Activated CD8-positive, alpha-beta T cell treated with anti-CD3 and anti-CD28 coated beads for 36 hours (primary cell): ENCODE results near the gene GPR26. TPM values are rescaled to one million over a fixed set of nuclear protein-coding genes. Genes with fewer than 3 reads are reported as not detected.

ENCODE experiments used
- ATAC-seq: fragments of 200-7000 bp; cut with Tn5 transposase; one replicate; pipeline ENCODE4 v1.10.0; 2021; ENCODE audit warnings: mild to moderate bottlenecking, moderate library complexity
- CTCF ChIA-PET: fragments of 350-600 bp; sonication (Branson Sonifier 250); formaldehyde crosslinking; loops from one replicate; lab custom pipeline; 2021; ENCODE audit warnings: antibody characterized with exemption; lab: Charles Lee
- POLR2A ChIA-PET: fragments of 350-600 bp; sonication (Branson Sonifier 250); formaldehyde crosslinking; loops from one replicate; lab custom pipeline; 2021; ENCODE audit warnings: antibody characterized with exemption; lab: Charles Lee
- DNase-seq: peaks from one replicate; pipeline ENCODE4 v3.0.0-alpha.2; 2020
- H3K27ac Mint-ChIP-seq: one replicate; pipeline ENCODE4 v1.8.0; 2021; ENCODE audit warnings: mild to moderate bottlenecking, mixed read lengths
- H3K27me3 Mint-ChIP-seq: one replicate; pipeline ENCODE4 v1.8.0; 2021; ENCODE audit warnings: mixed read lengths
- H3K36me3 Mint-ChIP-seq: one replicate; pipeline ENCODE4 v1.8.0; 2021; ENCODE audit warnings: low read depth, mixed read lengths
- H3K4me1 Mint-ChIP-seq: one replicate; pipeline ENCODE4 v1.8.0; 2021; ENCODE audit warnings: low read depth, mixed read lengths
- H3K4me3 Mint-ChIP-seq: one replicate; pipeline ENCODE4 v1.8.0; 2021; ENCODE audit warnings: mild to moderate bottlenecking, moderate library complexity, mixed read lengths
- H3K9me3 Mint-ChIP-seq: one replicate; pipeline ENCODE4 v1.8.0; 2021; ENCODE audit warnings: mixed read lengths
- CTCF ChIP-seq: fragments of 200-600 bp; IDR thresholded peaks from one replicate; pipeline ENCODE4 v1.8.0; 2022; ENCODE audit warnings: antibody characterized with exemption, mild to moderate bottlenecking
- intact Hi-C: fragments of 100-400 bp; cut with micrococcal nuclease; formaldehyde crosslinking; loops from one replicate; pipeline ENCODE4 v1.10.0; 2022
- total RNA-seq, 2 experiments: library from RNA; stranded (reverse); gene quantifications; one replicate each; pipeline ENCODE4 v1.2.3, GENCODE V29; 2021

GPR26 gene
- total RNA-seq, 2 experiments from 2014 or later, result not detected

- no peaks in the 10 kb centered on the region for H3K9me3 Mint-ChIP-seq
- no peak overlapping the region for H3K27ac Mint-ChIP-seq
- no peak for TF ChIP-seq CTCF
- ATAC-seq (no peak), DNase-seq (no peak)
- ChIA-PET CTCF (no interaction called here), POLR2A (no interaction called here)
- H3K4me1 Mint-ChIP-seq, result no peaks in the 10 kb centered on the region
- H3K27me3 Mint-ChIP-seq, result peaks cover 15% of the 10 kb centered on the region
- no peak overlapping the region for H3K4me3 Mint-ChIP-seq
- intact Hi-C loops, result no loop called here
- no peaks in the 10 kb centered on the region for H3K36me3 Mint-ChIP-seq
Measured at GRCh38 chr10:123645016-123645415, 21.1 kb upstream of the GPR26 start.

DNA sequence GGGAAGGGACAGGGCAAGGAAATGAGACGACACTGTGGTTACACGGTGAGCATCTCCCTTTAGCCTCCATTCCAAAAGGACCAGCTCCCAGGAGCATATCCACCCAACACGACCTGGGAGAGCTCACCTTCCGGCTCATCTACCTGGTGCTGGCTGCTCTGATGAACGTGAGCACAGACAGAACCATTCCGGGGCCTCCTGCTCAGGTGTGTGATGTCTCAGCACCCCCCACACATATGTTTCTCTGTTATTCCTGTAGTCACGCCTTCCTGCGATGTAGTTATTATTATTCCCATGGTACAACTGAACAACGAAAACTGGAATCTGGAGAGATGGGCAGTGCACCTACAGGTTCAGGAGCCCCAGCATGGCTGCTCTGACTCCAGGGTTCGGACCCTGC is 20.5 kb upstream of the GPR26 start:
- ATAC-seq (no peak), DNase-seq (no peak)
- Mint-ChIP-seq H3K27ac (no peak overlapping the region), H3K9me3 (no peaks in the 10 kb centered on the region), H3K4me1 (no peaks in the 10 kb centered on the region), H3K4me3 (no peak overlapping the region), H3K27me3 (peaks cover 10% of the 10 kb centered on the region), H3K36me3 (no peaks in the 10 kb centered on the region)
- ChIA-PET POLR2A (no interaction called here), CTCF (no interaction called here)
- no peak for TF ChIP-seq CTCF
- intact Hi-C loops, result no loop called here

DNA sequence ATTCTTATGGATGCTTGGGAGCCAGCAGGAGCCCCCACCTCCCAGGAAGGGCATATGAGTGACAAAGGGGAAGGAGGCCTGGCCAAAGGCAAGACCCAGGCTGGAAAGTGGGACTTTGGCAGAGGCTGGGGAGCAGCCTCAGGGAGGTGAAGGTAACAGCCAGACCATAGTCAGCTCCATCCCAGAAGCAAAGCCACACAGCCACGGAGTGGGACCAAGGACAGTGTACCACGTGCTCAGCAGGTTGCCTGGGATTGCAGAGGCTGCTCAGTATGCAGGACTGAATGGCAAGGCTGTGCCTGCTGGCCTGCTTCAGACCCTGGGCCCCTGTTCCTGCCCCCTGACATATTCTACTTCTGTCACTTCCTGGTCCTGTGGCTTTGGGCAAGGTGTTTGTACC is 17.6 kb upstream of the GPR26 start:
- ChIA-PET POLR2A (no interaction called here), CTCF (no interaction called here)
- TF ChIP-seq CTCF, result no peak
- Mint-ChIP-seq H3K4me3 (no peak overlapping the region), H3K36me3 (no peaks in the 10 kb centered on the region), H3K4me1 (no peaks in the 10 kb centered on the region), H3K27ac (no peak overlapping the region), H3K9me3 (no peaks in the 10 kb centered on the region), H3K27me3 (peaks cover 5% of the 10 kb centered on the region)
- intact Hi-C loops, result no loop called here
- DNase-seq (no peak), ATAC-seq (no peak)

GRCh38 chr10:123649676-123650075 is 16.5 kb upstream of the GPR26 start:
- Mint-ChIP-seq H3K9me3 (no peaks in the 10 kb centered on the region), H3K27ac (no peak overlapping the region), H3K4me3 (no peak overlapping the region), H3K4me1 (no peaks in the 10 kb centered on the region), H3K36me3 (no peaks in the 10 kb centered on the region), H3K27me3 (peaks cover 5% of the 10 kb centered on the region)
- TF ChIP-seq CTCF, result no peak
- intact Hi-C loops, result no loop called here
- no peak for ATAC-seq
- CTCF ChIA-PET, result no interaction called here
- POLR2A ChIA-PET, result no interaction called here
- DNase-seq, result no peak

DNA sequence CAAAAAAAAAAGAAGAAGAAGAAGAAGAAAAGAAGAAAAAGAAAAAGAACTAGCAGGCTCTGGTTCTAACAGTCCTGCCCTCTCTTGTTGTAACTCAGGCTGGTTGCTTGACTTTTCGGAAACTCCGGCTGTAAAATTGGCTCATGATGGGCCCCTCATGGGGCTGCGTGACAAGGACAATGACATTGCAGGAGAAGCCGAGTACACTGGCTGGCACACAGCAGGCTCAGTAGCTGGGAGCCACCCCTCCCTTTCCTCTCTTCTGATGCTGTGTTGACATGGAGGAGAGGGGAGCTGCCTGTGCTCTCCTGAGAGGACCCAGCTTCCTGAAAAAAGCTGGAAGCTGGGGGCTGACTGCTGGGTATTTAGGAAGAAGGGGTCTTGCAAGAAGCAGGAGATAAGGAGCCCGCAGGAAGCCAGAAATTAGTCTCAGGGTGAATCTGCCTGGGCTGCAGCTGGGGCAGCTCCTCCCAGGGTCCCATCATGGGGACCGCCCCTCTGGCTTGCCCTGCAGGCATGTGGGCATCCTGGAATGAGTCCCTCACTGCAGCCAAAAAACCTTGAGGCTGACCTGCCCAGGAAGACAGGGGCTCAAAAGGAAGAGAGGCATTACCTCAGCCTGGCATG is 14.6 kb upstream of the GPR26 start:
- no peak for TF ChIP-seq CTCF
- no peak for DNase-seq
- H3K27ac Mint-ChIP-seq, result no peak overlapping the region
- POLR2A ChIA-PET, result no interaction called here
- H3K4me1 Mint-ChIP-seq, result no peaks in the 10 kb centered on the region
- peaks cover 2% of the 10 kb centered on the region for H3K27me3 Mint-ChIP-seq
- H3K9me3 Mint-ChIP-seq, result no peaks in the 10 kb centered on the region
- H3K36me3 Mint-ChIP-seq, result no peaks in the 10 kb centered on the region
- CTCF ChIA-PET, result no interaction called here
- intact Hi-C loops, result no loop called here
- no peak for ATAC-seq
- no peak overlapping the region for H3K4me3 Mint-ChIP-seq
